Liver (tissue), 9 donors: ENCODE results near the gene PRKAR1B. TPM values are rescaled to one million over a fixed set of nuclear protein-coding genes. Genes with fewer than 3 reads are reported as not detected.

ENCODE experiments used
- DNase-seq: peaks from one replicate; pipeline ENCODE4 v3.0.0-alpha.2; 2017; ENCODE audit warnings: low spot score
- H3K27ac ChIP-seq, 2 donors: one replicate each; pipeline ENCODE4 v1.7.0; 2013; ENCODE audit warnings: inconsistent platforms in 2 of 2, low read length in 2 of 2, control low read depth in 1 of 2, low read depth in 1 of 2, mild to moderate bottlenecking in 1 of 2
- H3K27me3 ChIP-seq, 4 donors: one replicate each; pipeline versions ENCODE4 v1.6.1 to v1.7.0; 2013; ENCODE audit warnings: low read length in 3 of 4, inconsistent platforms in 1 of 4, mild to moderate bottlenecking in 1 of 4, moderate library complexity in 1 of 4; ENCODE audit not compliant: control insufficient read depth in 4 of 4, insufficient read depth in 4 of 4
- H3K36me3 ChIP-seq, 4 donors: one replicate each; pipeline versions ENCODE4 v1.6.1 to v1.7.0; 2013; ENCODE audit warnings: low read length in 3 of 4, mild to moderate bottlenecking in 3 of 4, low read depth in 1 of 4, moderate library complexity in 1 of 4; ENCODE audit not compliant: control insufficient read depth in 4 of 4, insufficient read depth in 3 of 4
- H3K4me1 ChIP-seq, 4 donors: one replicate each; pipeline versions ENCODE4 v1.6.1 to v1.7.0; 2013; ENCODE audit warnings: low read length in 3 of 4, mild to moderate bottlenecking in 3 of 4, moderate library complexity in 1 of 4; ENCODE audit not compliant: control insufficient read depth in 4 of 4, insufficient read depth in 4 of 4
- H3K4me3 ChIP-seq, 3 donors: one replicate each; pipeline versions ENCODE4 v1.6.1 to v1.7.0; 2013; ENCODE audit warnings: low read length in 3 of 3, control low read depth in 1 of 3, low read depth in 1 of 3, mild to moderate bottlenecking in 1 of 3
- H3K9ac ChIP-seq, 2 donors: one replicate each; pipeline ENCODE4 v1.7.0; 2013; ENCODE audit warnings: low read length in 2 of 2, mild to moderate bottlenecking in 2 of 2, moderate library complexity in 2 of 2, control low read depth in 1 of 2, low read depth in 1 of 2
- H3K9me3 ChIP-seq, 4 donors: one replicate each; pipeline versions ENCODE4 v1.6.1 to v1.7.0; 2013; ENCODE audit warnings: low read length in 3 of 4; ENCODE audit not compliant: control insufficient read depth in 4 of 4
- ATF3 ChIP-seq: IDR thresholded peaks from 2 replicates; pipeline ENCODE4 v1.6.1; 2016; ENCODE audit warnings: antibody characterized with exemption
- CTCF ChIP-seq: fragments of 150-350 bp; IDR thresholded peaks from 2 replicates; pipeline ENCODE4 v1.5.1; 2017; ENCODE audit warnings: improper control_type of control experiment, low read depth, low read length; ENCODE audit not compliant: missing input control
- EGR1 ChIP-seq, 2 donors: IDR thresholded peaks; 2 replicates each; pipeline ENCODE4 v1.6.1; 2016 to 2018; ENCODE audit warnings: antibody characterized with exemption in 2 of 2, low read depth in 2 of 2
- FOXA1 ChIP-seq: IDR thresholded peaks from 2 replicates; pipeline ENCODE4 v1.6.1; 2016; ENCODE audit warnings: antibody characterized with exemption
- FOXA2 ChIP-seq: IDR thresholded peaks from 2 replicates; pipeline ENCODE4 v1.6.1; 2016; ENCODE audit warnings: antibody characterized with exemption
- GABPA ChIP-seq, 2 donors: IDR thresholded peaks in 1 of 2; conservative IDR thresholded peaks in 1 of 2; 2 replicates each; pipeline ENCODE4 v1.6.1; 2016; ENCODE audit warnings: antibody characterized with exemption in 2 of 2, mild to moderate bottlenecking in 1 of 2, moderate library complexity in 1 of 2
- HNF4A ChIP-seq, 2 donors: conservative IDR thresholded peaks; 2 replicates each; pipeline ENCODE4 v1.6.1; 2016; ENCODE audit warnings: antibody characterized with exemption in 2 of 2, mild to moderate bottlenecking in 2 of 2
- HNF4G ChIP-seq: IDR thresholded peaks from 2 replicates; pipeline ENCODE4 v1.6.1; 2016; ENCODE audit warnings: antibody characterized with exemption
- JUND ChIP-seq, 2 donors: IDR thresholded peaks; 2 replicates each; pipeline ENCODE4 v1.6.1; 2016; ENCODE audit warnings: antibody characterized with exemption in 2 of 2
- MAX ChIP-seq: IDR thresholded peaks from 2 replicates; pipeline ENCODE4 v1.6.1; 2016; ENCODE audit warnings: antibody characterized with exemption
- NR2F2 ChIP-seq: IDR thresholded peaks from 2 replicates; pipeline ENCODE4 v1.6.1; 2016; ENCODE audit warnings: antibody characterized with exemption
- RAD21 ChIP-seq, 2 donors: IDR thresholded peaks; 2 replicates each; pipeline ENCODE4 v1.6.1; 2016; ENCODE audit warnings: antibody characterized with exemption in 2 of 2, mild to moderate bottlenecking in 2 of 2
- REST ChIP-seq: IDR thresholded peaks from 2 replicates; pipeline ENCODE4 v1.6.1; 2016; ENCODE audit warnings: antibody characterized with exemption, mild to moderate bottlenecking
- RXRA ChIP-seq, 2 donors: IDR thresholded peaks; 2 replicates each; pipeline ENCODE4 v1.6.1; 2017 to 2018; ENCODE audit warnings: antibody characterized with exemption in 2 of 2, mild to moderate bottlenecking in 1 of 2
- SP1 ChIP-seq: IDR thresholded peaks from 2 replicates; pipeline ENCODE4 v1.6.1; 2018; ENCODE audit warnings: antibody characterized with exemption, mild to moderate bottlenecking
- TAF1 ChIP-seq: conservative IDR thresholded peaks from 2 replicates; pipeline ENCODE4 v1.6.1; 2016; ENCODE audit warnings: antibody characterized with exemption, mild to moderate bottlenecking
- YY1 ChIP-seq: IDR thresholded peaks from 2 replicates; pipeline ENCODE4 v1.6.1; 2016; ENCODE audit warnings: antibody characterized with exemption, mild to moderate bottlenecking
- ZBTB33 ChIP-seq: IDR thresholded peaks from 2 replicates; pipeline ENCODE4 v1.6.1; 2016; ENCODE audit warnings: antibody characterized with exemption
- WGBS: extraction: QIAGEN DNeasy Blood & Tissue Kit; methylation state at CpG from one replicate; pipeline ENCODE4 v1.1.7; 2013; 5-methylcytosine and 5-hydroxymethylcytosine counted together
- polyA plus RNA-seq, 2 donors: library from polyadenylated mRNA; stranded (reverse) in 1 of 2; unstranded in 1 of 2; fragments of 200-250 nt in 1 of 2; fragments of >200 nt in 1 of 2; fragmentation: Nextera tagmentation in 1 of 2; extraction: Ambion mirVana in 1 of 2; gene quantifications; one replicate each; pipeline versions ENCODE4 v1.2.1 to v1.2.3, GENCODE V29; 2013 to 2015
- total RNA-seq, 2 donors: library from RNA; depleted of rRNA; stranded (reverse); fragments of >200 nt; gene quantifications; one replicate each; pipeline ENCODE4 v1.2.3, GENCODE V29; 2014
- donor health status: healthy.
- donor health status: healthy.
- donor health status: healthy.
- donor health status: healthy.
- donor health status: healthy.

Gene PRKAR1B
- total and polyA plus RNA-seq, 4 donors: 11.1 to 14.4 (median 12.4) TPM

GRCh38 chr7:703049-703448 is 24.0 kb downstream of the PRKAR1B start:
- no peaks in the 10 kb centered on the region for H3K36me3 ChIP-seq
- no peaks in the 10 kb centered on the region for H3K27me3 ChIP-seq
- H3K4me3 ChIP-seq: no peak overlapping the region
- TF ChIP-seq HNF4G: no peak
- no peak for TF ChIP-seq SP1
- DNase-seq: no peak
- H3K4me1 ChIP-seq: peaks cover 0 to 3% (median 0%) of the 10 kb centered on the region in 4 donors
- H3K9me3 ChIP-seq: peaks cover 0 to 2% (median 0%) of the 10 kb centered on the region in 4 donors
- H3K27ac ChIP-seq: no peak overlapping the region
- WGBS: 99% methylated on average over 3 of the region's 3 CpGs
- no peak overlapping the region for H3K9ac ChIP-seq

GRCh38 chr7:701086-701671 is 25.9 kb downstream of the PRKAR1B start:
- H3K4me1 ChIP-seq: peaks cover 0 to 3% (median 0%) of the 10 kb centered on the region in 4 donors
- DNase-seq: no peak
- 73% methylated on average over 4 of the region's 4 CpGs for WGBS
- H3K27me3 ChIP-seq: no peaks in the 10 kb centered on the region
- H3K9ac ChIP-seq: no peak overlapping the region
- H3K9me3 ChIP-seq: peaks cover 0 to 2% (median 0%) of the 10 kb centered on the region in 4 donors
- no peaks in the 10 kb centered on the region for H3K36me3 ChIP-seq
- no peak overlapping the region for H3K27ac ChIP-seq
- TF ChIP-seq FOXA1: no peak
- no peak for TF ChIP-seq HNF4G
- no peak for TF ChIP-seq HNF4A (conservative IDR thresholded peaks at IDR 0.05)
- TF ChIP-seq RAD21 (IDR thresholded peaks at IDR 0.05): no peak
- no peak for TF ChIP-seq NR2F2
- no peak for TF ChIP-seq CTCF
- no peak for TF ChIP-seq ATF3
- TF ChIP-seq YY1: no peak
- TF ChIP-seq EGR1 (IDR thresholded peaks at IDR 0.05; ENCODE audit: low read depth in 2 of 2): no peak
- no peak for TF ChIP-seq REST
- TF ChIP-seq MAX: no peak
- no peak for TF ChIP-seq TAF1
- TF ChIP-seq JUND (IDR thresholded peaks at IDR 0.05): no peak
- no peak for TF ChIP-seq ZBTB33
- TF ChIP-seq GABPA (IDR thresholded peaks at IDR 0.05 in 1 of 2, conservative IDR thresholded peaks at IDR 0.05 in 1 of 2): no peak
- no peak for TF ChIP-seq RXRA (IDR thresholded peaks at IDR 0.05)
- TF ChIP-seq FOXA2: no peak
- no peak for TF ChIP-seq SP1
- no peak overlapping the region for H3K4me3 ChIP-seq
